Activated CD8-positive, alpha-beta memory T cell treated with anti-CD3 and anti-CD28 coated beads, Interleukin-2, amount 50 U/mL, for 1 hour (primary cell): ENCODE results near the gene RB1.
"Not testable (repeated sequence)": the region's sequence is repeated elsewhere in the genome, so short reads cannot be mapped to it uniquely, and the experiment has no call there.

ENCODE experiments used
- DNase-seq: peaks from one replicate; pipeline ENCODE4 v3.0.0-alpha.2; 2020; ENCODE audit errors: extremely low read depth

The RB1 gene

DNA sequence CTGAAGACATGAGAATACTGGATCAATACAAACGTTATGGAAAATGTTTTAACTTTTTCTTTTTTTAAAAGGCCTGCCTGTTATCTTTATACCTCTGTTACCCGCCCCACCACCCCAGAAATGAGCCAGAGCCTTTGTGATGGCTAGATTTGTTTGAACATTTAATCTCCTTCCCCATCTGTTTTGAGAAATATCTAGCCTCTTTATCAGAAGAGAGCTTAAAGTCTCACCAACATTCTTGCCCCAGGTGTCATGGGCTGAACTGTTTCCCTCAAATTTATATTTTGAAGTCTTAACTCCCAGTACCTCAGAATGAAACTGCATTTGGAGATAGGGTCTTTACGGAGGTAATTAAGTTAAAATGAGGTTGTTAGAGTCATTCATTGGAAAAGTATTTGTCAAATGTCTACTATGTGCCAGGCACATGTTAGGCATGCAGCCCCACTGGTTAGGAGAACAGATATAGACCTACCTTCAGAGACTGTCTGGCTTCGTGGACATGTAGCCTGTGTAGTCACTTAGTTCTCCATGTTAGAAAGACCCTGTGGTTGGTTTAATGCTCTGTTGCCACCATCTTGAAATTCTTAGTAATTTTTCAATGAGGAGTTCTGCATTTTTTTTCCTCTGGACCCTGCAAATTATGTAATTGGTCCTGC, 6.3 kb upstream of the RB1 start:
- no peak for DNase-seq

DNA sequence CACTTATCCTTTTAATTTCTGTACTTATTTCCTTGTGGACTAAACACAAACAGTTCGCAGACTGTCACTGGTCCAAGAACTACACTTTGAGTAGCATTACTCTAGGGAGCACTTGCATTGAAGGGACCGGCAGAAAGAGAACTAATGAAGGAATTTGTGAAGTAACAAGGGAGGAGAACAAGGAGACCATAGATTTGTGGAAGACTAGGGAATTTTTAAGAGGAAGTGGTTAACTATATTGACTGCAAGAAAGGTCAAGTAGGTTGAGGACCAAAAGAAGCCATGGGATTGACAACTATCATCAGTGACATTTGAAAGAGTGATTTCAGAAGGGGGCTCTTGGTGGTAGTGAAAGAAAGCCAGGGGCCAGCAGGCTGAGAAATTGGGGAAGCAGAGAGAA, 4.0 kb upstream of the RB1 start:
- no peak for DNase-seq

DNA sequence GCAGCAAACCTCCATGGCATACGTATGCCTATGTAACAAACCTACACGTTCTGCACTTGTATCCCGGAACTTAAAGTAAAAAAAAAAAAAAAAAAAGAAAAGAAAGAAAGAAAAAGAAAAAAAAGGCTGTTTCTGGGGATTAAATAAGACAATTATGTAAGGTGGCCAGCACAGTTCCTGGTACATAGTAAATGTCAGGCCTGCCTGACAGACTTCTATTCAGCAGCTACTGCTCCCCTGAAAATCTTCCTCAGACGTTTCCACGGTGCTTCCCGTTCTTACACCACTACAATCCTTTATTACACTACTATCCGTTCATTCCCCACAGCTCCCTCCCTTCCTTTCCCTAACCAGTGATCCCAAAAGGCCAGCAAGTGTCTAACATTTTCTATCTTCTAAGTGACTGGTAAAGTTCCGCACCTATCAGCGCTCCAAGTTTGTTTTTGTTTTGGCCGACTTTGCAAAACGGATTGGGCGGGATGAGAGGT, 636 bp upstream of the RB1 start:
- DNase-seq, result no peak

DNA sequence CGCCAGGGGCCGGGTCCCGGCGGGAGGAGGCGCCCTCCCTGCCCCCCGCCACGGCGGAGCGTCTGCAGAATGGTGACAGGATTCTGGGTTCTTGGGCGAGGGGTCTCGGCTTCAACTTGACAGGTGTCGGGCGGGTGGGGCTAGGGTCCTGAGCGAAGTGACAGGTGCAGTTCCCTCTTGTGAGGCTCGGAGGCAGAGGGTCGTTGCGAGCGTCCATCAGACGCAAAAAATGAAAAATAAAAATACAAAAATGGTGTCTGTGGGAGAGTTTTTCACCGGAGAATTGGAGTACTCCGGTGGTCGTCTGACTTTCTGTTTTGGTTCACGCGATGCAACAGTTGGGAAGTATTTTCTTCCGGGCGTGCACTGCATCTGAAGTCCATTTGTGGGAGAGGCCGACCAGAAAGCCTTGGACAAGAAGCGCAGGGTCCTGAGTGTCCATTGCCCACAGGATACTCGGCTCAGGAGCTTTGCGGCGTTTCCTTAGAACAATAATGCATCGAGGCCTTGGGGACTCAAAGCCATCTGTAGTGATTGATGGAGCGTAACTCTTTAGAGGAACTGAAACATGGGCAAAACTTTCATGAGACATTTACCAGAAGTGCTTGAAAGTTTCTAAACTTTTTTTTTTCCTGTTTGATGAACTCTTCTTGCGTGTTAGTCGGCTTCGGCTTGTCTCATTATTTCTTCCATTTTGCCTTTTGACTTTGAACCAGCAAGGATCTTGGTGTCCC, 759 bp downstream of the RB1 start:
- no peak for DNase-seq

DNA sequence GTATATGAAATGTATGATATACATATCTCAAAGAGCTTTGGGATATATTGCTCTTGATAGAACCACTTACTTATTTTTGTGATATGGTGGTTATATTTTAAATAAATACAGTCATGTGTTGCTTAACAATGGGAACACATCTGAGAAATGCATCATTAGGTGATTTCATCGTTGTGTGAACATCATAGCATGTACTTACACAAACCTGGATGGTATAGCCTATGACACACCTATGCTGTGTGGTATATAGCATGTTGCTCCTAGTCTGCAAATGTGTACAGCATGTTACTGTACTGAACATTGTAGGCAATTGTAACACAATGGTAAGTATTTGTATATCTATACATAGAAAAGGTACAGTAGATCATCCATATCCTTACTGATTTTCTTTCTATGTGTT, 7.7 kb downstream of the RB1 start:
- DNase-seq, result no peak

DNA sequence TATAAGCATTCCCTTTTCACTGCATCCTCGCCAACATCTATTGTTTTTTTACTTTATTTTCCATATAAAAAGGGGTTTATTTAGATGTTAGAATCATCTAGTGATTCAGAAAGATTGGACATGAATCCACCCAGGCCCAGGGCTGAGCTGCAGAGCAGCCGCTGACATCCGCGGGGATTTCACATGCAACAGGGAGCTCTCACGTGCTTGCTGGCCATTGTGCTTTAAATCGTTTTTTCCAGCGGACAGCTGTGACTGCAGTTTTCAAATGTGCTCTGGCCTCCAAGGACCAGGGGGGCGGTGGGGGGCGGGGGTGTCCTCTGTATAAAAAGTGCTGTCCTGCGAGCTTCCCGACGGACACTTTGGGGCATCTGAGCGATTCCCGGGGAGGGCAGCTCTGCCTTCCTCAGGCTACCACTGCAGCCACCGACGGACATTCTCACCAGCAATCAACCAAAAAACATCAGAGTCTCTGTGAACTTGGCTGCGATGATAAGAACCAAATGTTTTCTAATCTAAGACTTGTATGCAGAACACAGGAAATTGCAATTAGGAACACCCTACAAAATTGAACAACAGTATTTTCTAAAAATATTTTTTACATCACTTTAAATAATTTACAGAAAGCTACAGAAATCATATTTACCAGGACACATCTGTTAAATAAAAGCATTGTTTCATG, 12.6 kb downstream of the RB1 start:
- DNase-seq, result no peak

DNA sequence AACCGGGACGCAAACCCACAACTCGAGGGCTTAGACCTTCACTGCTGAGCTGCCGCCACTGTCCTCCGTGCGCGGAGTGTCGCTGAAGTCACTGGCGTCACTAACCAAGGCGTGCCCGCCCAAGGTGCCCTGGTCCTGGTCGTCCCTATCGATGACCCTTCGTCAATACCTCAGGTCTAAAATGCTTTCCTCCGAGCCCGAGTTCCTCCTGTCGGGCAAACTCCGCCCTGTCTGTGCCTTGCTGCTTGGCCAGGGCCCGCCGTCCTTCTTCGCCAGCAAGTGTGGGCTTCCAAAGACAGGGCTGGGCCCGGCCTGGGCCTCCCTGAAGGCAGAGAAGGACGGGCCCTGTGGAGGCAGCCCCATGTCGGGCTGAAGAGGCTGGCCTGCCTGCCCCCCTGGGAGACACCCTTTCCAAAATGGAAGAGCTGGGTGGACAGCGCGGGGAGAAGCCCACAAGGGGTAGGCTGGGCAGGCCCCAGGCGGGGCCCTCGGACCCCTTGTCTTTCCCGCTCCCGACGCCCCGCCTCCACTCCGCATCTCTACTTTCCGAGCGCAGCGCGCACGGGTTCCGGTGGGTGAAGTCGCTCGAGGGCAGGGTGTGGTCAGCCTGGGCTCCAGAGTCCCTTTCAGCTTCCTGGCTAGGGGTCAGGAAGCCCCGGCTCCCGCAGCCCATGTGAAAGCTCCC, 13.4 kb downstream of the RB1 start:
- no peak for DNase-seq

DNA sequence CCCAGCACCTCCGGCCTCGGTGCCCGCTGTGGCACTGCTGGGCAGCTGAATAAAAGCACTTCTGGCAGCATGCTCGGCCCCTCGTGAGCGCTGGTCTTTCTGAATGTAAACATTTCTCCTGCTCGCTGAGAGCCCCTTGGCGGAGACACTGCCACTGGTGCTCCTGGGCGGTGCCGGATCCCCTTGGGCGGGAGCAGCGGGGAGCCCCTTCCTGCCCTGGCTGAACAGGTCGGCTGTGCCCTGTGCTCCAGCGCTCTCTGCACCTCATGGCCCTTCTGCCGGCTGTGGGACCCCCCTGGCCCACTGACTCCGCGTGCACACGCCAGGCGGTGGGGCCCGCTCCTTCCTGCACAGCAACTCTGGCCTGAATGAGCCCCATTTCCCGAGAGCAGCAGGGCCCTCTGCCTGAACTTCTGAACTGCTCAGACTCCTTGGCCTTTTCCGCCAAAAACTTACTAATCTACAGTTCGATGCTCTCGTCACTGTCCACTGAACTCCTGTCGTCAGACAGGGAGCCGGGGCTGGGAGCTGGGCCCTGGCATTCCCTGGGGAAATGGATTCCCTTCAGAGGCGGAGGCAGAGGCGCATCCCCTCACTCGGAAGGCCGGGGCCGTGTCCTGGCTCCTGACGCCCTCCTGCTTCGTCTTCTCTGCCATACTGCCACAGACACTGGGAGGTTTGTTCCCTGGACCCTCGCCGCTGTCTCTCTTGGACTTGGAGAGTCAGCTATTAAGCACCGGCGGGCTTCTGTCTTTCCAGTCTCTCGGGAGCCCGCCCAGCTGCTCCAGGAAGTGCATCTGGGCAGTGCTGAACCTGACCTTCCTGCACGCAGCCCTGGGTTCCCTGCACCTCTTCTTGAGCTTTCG, 14.2 kb downstream of the RB1 start:
- no peak for DNase-seq

DNA sequence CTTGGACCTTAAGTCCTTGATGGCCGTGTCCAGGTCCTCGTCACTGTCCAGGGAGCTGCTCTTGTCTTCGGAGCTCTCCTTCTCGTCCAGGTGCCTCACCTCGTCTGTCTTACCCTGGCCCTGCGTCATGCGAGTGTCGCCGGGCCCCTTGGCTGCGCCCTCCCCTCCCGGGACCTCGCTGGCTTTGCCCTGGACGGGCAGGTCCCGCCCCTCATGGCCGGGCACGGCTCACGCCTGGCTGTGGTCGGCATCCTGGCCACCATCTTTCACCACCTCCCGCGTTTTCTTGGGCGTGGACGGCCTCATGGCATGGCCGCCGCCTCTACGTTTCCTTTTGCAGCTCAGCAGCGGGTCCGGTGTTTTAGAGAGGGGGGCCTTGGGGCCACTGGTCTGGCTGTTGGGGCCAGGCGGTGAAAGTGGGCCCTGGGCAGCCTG, 14.8 kb downstream of the RB1 start:
- DNase-seq, result no peak

DNA sequence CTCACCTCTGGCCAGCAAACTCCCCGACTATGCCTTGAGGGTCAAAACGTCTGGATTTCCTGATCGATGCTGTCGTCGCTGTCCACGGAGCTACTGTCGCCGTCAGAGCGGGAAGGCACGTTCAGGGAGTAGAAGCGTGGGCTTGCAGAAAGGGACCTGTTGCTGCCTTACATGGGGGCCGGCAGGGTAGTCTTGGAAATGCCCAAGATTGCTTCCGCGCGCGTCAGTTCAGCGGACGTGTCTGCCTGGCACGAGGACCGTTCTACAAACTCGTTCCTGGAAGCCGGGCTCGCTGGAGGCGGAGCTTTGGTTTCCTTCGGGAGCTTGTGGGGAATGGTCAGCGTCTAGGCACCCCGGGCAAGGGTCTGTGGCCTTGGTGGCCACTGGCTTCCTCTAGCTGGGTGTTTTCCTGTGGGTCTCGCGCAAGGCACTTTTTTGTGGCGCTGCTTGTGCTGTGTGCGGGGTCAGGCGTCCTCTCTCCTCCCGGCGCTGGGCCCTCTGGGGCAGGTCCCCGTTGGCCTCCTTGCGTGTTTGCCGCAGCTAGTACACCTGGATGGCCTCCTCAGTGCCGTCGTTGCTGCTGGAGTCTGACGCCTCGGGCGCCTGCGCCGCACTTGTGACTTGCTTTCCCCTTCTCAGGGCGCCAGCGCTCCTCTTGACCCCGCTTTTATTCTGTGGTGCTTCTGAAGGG, 15.4 kb downstream of the RB1 start:
- no peak for DNase-seq

DNA sequence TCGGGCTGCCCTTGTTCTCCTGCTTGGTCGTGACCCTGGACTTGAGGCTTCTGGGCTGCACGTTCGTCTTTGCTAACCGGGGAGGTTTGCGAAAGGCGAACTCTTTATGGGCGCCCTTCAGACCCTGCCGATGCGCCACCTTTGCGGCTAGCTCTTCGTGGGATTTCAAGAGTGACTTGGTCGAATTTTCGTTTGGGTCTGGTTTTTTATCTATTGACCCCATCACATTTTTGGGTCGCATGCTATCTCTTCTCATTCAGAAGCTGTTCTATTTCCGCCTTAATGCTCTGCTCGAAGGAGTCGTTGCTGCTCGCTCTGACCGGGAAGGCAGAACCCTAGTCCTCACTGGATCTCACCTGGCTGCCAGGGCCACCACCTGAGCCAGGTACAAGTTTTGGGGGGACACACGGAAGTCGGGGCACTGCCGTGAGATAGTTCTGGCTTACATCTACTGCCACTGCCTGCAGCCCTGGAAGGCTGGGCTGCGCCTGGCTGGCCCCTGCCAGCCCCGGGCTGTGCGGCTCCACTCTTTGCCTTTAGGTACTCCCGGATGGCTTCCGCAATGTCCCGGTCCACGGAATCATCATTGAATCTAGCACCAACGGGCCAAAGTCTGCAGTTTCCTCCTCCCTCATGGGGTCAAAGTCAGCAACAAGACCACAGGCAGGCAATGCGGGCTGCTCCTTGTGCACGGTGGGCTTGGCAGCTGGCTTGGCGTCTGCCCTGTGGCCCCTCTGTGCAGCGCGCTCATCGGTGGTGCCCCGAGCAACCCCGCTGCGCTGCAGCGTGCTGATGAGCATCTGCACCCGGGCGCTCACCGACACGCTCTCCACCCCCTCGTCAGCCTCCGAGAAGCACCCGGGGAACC, 16.2 kb downstream of the RB1 start:
- DNase-seq, result no peak

DNA sequence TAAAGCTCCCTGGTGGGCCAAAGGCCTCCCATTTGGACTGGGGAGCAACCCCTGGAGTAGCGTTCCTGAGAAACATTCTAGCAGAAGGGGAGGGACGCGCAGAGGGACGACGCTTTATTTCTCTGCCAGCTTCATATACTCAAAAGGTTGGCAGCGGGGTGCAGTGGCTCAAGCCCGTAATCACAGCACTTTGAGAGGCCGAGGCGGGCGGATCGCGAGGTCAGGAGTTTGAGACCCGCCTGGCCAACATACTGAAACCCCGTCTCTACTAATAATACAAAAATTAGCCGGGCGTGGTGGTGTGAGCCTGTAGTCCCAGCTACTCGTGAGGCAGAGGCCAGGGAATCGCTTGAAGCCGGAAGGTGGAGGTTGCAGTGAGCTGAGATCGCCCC, 16.8 kb downstream of the RB1 start:
- DNase-seq, result no peak

DNA sequence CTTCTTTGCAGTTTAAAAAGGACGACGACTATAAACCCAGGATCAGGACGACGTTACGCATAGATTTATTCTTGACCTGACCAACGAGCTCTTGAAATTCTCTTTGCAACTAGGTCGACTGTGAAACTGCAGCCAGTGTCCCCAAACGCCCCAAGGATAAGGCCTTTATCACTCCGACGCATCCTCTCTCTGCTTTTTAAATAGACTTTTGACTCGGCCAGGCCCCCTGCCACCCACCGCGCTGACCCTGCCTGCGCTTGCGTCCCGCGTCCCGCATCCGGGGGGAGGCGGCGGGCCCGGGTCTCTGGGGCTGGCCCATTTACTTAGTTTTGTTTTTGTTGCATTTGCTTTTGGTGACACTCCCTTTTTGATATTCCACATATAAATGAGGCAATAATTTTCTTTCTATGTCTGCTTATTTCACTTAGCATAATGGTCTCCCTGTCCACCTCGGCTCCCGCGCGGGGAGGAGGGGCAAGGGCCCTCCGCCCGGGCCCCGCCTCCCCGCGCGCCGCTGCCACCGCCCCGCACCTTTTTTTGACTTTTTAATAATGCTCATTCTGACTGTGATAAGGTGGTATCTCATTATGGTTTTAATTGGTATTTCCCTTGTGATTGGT, 17.4 kb downstream of the RB1 start:
- DNase-seq, result no peak

DNA sequence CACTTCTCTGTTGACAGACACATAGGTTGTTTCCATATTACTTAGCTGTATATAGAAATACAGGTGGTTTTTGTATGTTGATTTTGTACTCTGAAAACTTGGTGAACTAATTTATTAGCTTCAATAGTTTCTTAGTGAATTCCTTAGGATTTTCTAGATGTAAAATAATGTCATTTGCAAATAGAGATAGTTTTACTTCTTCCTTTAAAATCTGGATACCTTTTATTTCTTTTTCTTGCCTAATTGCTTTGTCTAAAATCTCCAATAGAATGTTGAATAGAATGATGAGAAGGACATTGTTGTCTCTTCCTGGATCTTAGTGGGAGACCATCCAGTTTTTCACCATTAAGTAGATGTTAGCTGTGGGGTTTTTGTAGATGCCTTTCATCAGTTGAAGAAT, 18.7 kb downstream of the RB1 start:
- no peak for DNase-seq

DNA sequence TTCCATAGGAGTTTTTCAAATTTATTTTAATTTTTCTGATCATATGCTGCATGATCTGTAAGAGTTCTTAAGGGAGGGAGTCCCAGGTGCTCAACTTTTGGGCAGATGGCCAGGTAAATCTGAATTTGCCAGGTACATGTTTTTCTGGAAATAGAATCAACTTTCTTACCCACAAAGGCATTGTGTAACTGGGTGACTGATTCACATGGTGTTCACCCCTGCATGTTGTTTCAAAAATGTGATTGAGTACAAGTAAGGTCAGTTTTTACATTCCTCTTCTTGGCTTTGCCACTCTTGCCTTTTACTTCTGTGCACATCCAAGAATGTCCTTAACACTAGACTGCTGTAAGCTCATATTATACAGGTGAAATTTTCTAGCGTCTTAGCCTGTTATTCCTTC, 30.4 kb downstream of the RB1 start:
- no peak for DNase-seq

DNA sequence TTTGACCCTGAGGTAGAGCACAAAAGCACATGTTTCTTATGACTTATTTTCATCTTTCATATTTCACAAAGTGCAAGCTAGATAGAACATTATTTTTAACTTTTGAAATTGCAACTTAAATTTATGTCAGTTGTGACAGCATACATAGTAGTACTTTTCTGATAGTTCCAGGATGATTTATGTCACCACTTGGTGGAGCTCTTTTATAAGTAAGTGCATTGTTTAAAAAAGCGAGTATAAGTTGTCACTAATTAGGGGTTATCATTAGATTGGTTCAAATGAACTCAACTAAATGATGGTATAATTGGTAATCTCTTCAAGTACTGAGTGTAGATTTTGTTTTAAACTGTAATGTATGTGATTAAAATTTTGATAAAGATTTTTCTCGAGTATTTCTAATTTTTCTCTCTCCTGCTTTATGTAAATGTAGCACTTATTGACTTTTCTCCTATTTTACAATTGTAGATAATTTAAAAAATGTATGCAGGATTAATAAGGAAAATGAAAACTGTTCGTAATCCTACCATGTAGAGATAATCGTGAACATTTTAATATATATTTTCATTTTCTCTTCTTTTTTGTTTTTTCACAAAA, 31.1 kb downstream of the RB1 start:
- no peak for DNase-seq

DNA sequence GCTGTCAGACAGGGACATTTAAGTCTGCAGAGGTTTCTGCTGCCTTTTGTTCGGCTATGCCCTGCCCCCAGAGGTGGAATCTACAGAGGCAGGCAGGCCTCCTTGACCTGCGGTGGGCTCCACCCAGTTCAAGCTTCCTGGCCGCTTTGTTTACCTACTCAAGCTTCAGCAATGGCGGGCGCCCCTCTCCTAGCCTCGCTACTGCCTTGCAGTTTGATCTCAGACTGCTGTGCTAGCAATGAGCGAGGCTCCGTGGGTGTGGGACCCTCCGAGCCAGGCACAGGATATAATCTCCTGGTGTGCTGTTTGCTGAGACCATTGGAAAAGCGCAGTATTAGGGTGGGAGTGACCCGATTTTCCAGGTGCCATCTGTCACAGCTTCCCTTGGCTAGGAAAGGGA, 35.6 kb downstream of the RB1 start:
- DNase-seq, result not testable (repeated sequence)

DNA sequence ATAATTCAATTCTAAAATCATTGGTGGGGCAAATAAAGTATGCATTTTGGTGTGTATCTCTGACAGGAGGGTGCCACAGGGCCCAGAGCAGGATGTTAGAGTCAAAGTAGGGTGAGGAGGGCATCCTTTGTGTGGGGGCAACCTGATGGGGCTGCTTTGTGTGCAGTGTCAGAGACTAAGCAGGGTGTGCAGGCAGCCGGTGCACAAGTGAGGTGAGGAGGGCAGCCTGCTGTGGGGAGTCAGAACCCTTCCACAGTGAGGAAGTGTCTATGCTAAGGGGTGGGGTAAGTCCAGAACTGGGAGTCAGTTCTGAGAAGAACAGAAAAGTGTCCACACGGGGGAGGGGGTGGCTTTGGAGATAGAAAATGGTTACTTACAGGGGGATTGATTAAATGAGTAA, 40.7 kb downstream of the RB1 start:
- DNase-seq, result no peak

DNA sequence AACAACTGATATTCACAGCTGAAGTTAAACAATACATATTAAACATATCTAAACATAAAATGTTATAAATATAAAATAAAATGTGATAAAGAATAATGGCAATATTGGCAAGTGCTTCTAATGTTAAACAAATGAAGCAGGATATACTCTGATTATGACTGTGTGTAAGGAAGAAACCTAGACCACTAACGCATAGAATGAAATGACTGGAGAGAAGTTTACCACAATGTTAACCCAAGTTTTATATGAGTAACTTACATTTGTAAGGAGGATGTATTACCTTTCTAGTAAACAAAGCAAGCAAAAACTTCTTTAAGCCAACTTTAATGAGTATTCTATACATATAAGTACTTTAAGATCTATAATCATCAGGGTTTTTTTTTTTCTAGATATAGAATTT, 43.0 kb downstream of the RB1 start:
- no peak for DNase-seq
